Activated CD4-positive, alpha-beta T cell treated with anti-CD3 and anti-CD28 coated beads, Interleukin-2, amount 10 ng/mL, durations not matched to agents 7 days and 5 days (primary cell): Measurements from ENCODE around the gene CELA2B. TPM values are rescaled to one million over a fixed set of nuclear protein-coding genes. Genes with fewer than 3 reads are reported as not detected.
"Not testable (repeated sequence)": the region's sequence is repeated elsewhere in the genome, so short reads cannot be mapped to it uniquely, and the experiment has no call there.

Experiments used
- CTCF ChIA-PET: fragments of 350-600 bp; sonication (Branson Sonifier 250); formaldehyde crosslinking; loops from one replicate; lab custom pipeline; 2021; ENCODE audit warnings: antibody characterized with exemption; lab: Charles Lee
- POLR2A ChIA-PET: fragments of 350-600 bp; sonication (Branson Sonifier 250); formaldehyde crosslinking; loops from one replicate; lab custom pipeline; 2021; ENCODE audit warnings: antibody characterized with exemption; lab: Charles Lee
- DNase-seq: peaks from one replicate; pipeline ENCODE4 v3.0.0-alpha.2; 2020
- H3K27ac Mint-ChIP-seq: one replicate; pipeline ENCODE4 v1.8.0; 2021; ENCODE audit warnings: mild to moderate bottlenecking, moderate library complexity, mixed read lengths
- H3K27me3 Mint-ChIP-seq: one replicate; pipeline ENCODE4 v1.8.0; 2021; ENCODE audit warnings: mixed read lengths
- H3K36me3 Mint-ChIP-seq: one replicate; pipeline ENCODE4 v1.8.0; 2021; ENCODE audit warnings: low read depth, mixed read lengths
- H3K4me1 Mint-ChIP-seq: one replicate; pipeline ENCODE4 v1.8.0; 2021; ENCODE audit warnings: mixed read lengths
- H3K4me3 Mint-ChIP-seq: one replicate; pipeline ENCODE4 v1.8.0; 2021; ENCODE audit warnings: mild to moderate bottlenecking, moderate library complexity, mixed read lengths
- H3K9me3 Mint-ChIP-seq: one replicate; pipeline ENCODE4 v1.8.0; 2021; ENCODE audit warnings: mixed read lengths
- total RNA-seq, 2 experiments: library from RNA; stranded (reverse); gene quantifications; one replicate each; pipeline ENCODE4 v1.2.3, GENCODE V29; 2021

The CELA2B gene
- total RNA-seq = not detected

GRCh38 chr1:15475752-15476314, at the start of gene CELA2B:
TSS of gene CELA2B (plus strand) at chr1:15476104. CDS start at chr1:15476126, 22 bp downstream.
- no peak for DNase-seq
- no peaks in the 10 kb centered on the region for H3K9me3 Mint-ChIP-seq
- ChIA-PET POLR2A (no interaction called here), CTCF (no interaction called here)
- no peak within 1 kb of the TSS for H3K27ac Mint-ChIP-seq
- no peaks in the 10 kb centered on the region for H3K4me1 Mint-ChIP-seq
- H3K36me3 Mint-ChIP-seq = no peaks in the 10 kb centered on the region
- H3K4me3 Mint-ChIP-seq = no peak within 1 kb of the TSS
- H3K27me3 Mint-ChIP-seq = peaks cover 3% of the 10 kb centered on the region

GRCh38 chr1:15426492-15427279, 49.2 kb upstream of the CELA2B start:
- POLR2A ChIA-PET = no interaction called here
- CTCF ChIA-PET = interaction anchor here (1.1 to 2.0 kb wide), 3 partner anchors 20 to 103 kb away, joined by 3 to 10 read pairs (median 4); no protein-coding TSS in a partner anchor
- Mint-ChIP-seq H3K27me3 (no peaks in the 10 kb centered on the region), H3K4me1 (peaks cover 4% of the 10 kb centered on the region), H3K9me3 (no peaks in the 10 kb centered on the region), H3K36me3 (peaks cover 10% of the 10 kb centered on the region), H3K4me3 (no peak overlapping the region), H3K27ac (no peak overlapping the region)
- no peak for DNase-seq

GRCh38 chr1:15427280-15427666, 48.6 kb upstream of the CELA2B start:
- POLR2A ChIA-PET = no interaction called here

GRCh38 chr1:15428252-15428651, 47.7 kb upstream of the CELA2B start:
- H3K4me3 Mint-ChIP-seq, H3K4me1 Mint-ChIP-seq, DNase-seq, POLR2A ChIA-PET, H3K9me3 Mint-ChIP-seq, H3K27me3 Mint-ChIP-seq, H3K27ac Mint-ChIP-seq, H3K36me3 Mint-ChIP-seq: not testable (repeated sequence)
- CTCF ChIA-PET = interaction anchor here (1.3 kb wide), 1 partner anchor 105 kb away, joined by 3 read pairs; no protein-coding TSS in a partner anchor

More at GRCh38 chr1:15427280-15427666, 48.6 kb upstream of the CELA2B start:
- DNase-seq = no peak
- Mint-ChIP-seq H3K36me3 (peaks cover 9% of the 10 kb centered on the region), H3K4me1 (peaks cover 4% of the 10 kb centered on the region), H3K9me3 (no peaks in the 10 kb centered on the region), H3K27me3 (no peaks in the 10 kb centered on the region), H3K4me3 (no peak overlapping the region), H3K27ac (no peak overlapping the region)
- CTCF ChIA-PET = interaction anchor here (1.1 to 2.0 kb wide), 3 partner anchors 20 to 103 kb away, joined by 3 to 10 read pairs (median 4); no protein-coding TSS in a partner anchor

- DNase-seq = no peak
- CTCF ChIA-PET = interaction anchor here (1.0 to 1.3 kb wide), 2 partner anchors 8 to 105 kb away, joined by 3 to 4 read pairs; no protein-coding TSS in a partner anchor
- POLR2A ChIA-PET = no interaction called here
- Mint-ChIP-seq H3K4me3 (no peak overlapping the region), H3K4me1 (peaks cover 4% of the 10 kb centered on the region), H3K9me3 (no peaks in the 10 kb centered on the region), H3K27me3 (no peaks in the 10 kb centered on the region), H3K36me3 (peaks cover 9% of the 10 kb centered on the region), H3K27ac (no peak overlapping the region)
These were observed 47.0 kb upstream of the CELA2B start for GRCh38 chr1:15428815-15429435.

- H3K4me3 Mint-ChIP-seq = no peak overlapping the region
- peaks cover 3% of the 10 kb centered on the region for H3K4me1 Mint-ChIP-seq
- POLR2A ChIA-PET = no interaction called here
- H3K27ac Mint-ChIP-seq = no peak overlapping the region
- CTCF ChIA-PET = interaction anchor here (1.0 to 1.3 kb wide), 2 partner anchors 9 to 106 kb away, joined by 3 to 4 read pairs; no protein-coding TSS in a partner anchor
- H3K36me3 Mint-ChIP-seq = peaks cover 9% of the 10 kb centered on the region
- H3K9me3 Mint-ChIP-seq = no peaks in the 10 kb centered on the region
- no peak for DNase-seq
- no peaks in the 10 kb centered on the region for H3K27me3 Mint-ChIP-seq
These were observed 46.2 kb upstream of the CELA2B start for GRCh38 chr1:15429701-15430149.

- Mint-ChIP-seq H3K4me3 (no peak overlapping the region), H3K27ac (no peak overlapping the region), H3K27me3 (no peaks in the 10 kb centered on the region), H3K36me3 (peaks cover 8% of the 10 kb centered on the region), H3K4me1 (peaks cover 3% of the 10 kb centered on the region), H3K9me3 (no peaks in the 10 kb centered on the region)
- CTCF ChIA-PET = interaction anchor here (0.6 to 2.3 kb wide), 10 partner anchors 8 to 119 kb away, joined by 3 to 19 read pairs (median 4); no protein-coding TSS in a partner anchor
- POLR2A ChIA-PET = no interaction called here
- peak; percentile 70 for DNase-seq
These were observed 44.9 kb upstream of the CELA2B start for GRCh38 chr1:15430787-15431570.

- POLR2A ChIA-PET = interaction anchor here (0.5 kb wide), 1 partner anchor 15 kb away, joined by 4 read pairs; no protein-coding TSS in a partner anchor
These were observed 44.3 kb upstream of the CELA2B start for GRCh38 chr1:15431571-15431948.

GRCh38 chr1:15432324-15432723, 43.6 kb upstream of the CELA2B start:
- Mint-ChIP-seq H3K27me3 (no peaks in the 10 kb centered on the region), H3K4me3 (no peak overlapping the region), H3K27ac (no peak overlapping the region), H3K9me3 (no peaks in the 10 kb centered on the region), H3K4me1 (no peaks in the 10 kb centered on the region), H3K36me3 (peaks cover 2% of the 10 kb centered on the region)
- POLR2A ChIA-PET = interaction anchor here (0.7 kb wide), 1 partner anchor 67 kb away, joined by 3 read pairs; no protein-coding TSS in a partner anchor
- no peak for DNase-seq
- CTCF ChIA-PET = interaction anchor here (0.6 to 2.3 kb wide), 8 partner anchors 10 to 108 kb away, joined by 3 to 19 read pairs (median 4); no protein-coding TSS in a partner anchor

More at GRCh38 chr1:15431571-15431948, 44.3 kb upstream of the CELA2B start:
- no peak for DNase-seq
- Mint-ChIP-seq H3K4me3 (no peak overlapping the region), H3K36me3 (peaks cover 2% of the 10 kb centered on the region), H3K4me1 (no peaks in the 10 kb centered on the region), H3K27ac (no peak overlapping the region), H3K9me3 (no peaks in the 10 kb centered on the region), H3K27me3 (no peaks in the 10 kb centered on the region)
- CTCF ChIA-PET = interaction anchor here (0.6 to 2.3 kb wide), 12 partner anchors 9 to 112 kb away, joined by 3 to 19 read pairs (median 3); no protein-coding TSS in a partner anchor

GRCh38 chr1:15433471-15433870, 42.4 kb upstream of the CELA2B start:
- DNase-seq = no peak
- Mint-ChIP-seq H3K27me3 (no peaks in the 10 kb centered on the region), H3K9me3 (no peaks in the 10 kb centered on the region), H3K36me3 (no peaks in the 10 kb centered on the region), H3K27ac (no peak overlapping the region), H3K4me3 (no peak overlapping the region), H3K4me1 (no peaks in the 10 kb centered on the region)
- ChIA-PET CTCF (interaction anchor here (1.9 kb wide), 1 partner anchor 9 kb away, joined by 4 read pairs; no protein-coding TSS in a partner anchor), POLR2A (no interaction called here)

- H3K27ac Mint-ChIP-seq, H3K36me3 Mint-ChIP-seq, POLR2A ChIA-PET, H3K4me3 Mint-ChIP-seq, H3K27me3 Mint-ChIP-seq, H3K4me1 Mint-ChIP-seq, DNase-seq, H3K9me3 Mint-ChIP-seq: not testable (repeated sequence)
- CTCF ChIA-PET = interaction anchor here (1.9 to 4.5 kb wide), 2 partner anchors 8 to 111 kb away, joined by 4 to 18 read pairs; no protein-coding TSS in a partner anchor
These were observed 41.2 kb upstream of the CELA2B start for GRCh38 chr1:15434739-15435138.
